NOMO-1 treated with dmso at 0.1 percent for 144 hours (cell line): ENCODE results near the gene DIAPH3.

Experiments used
- DNase-seq: peaks from one replicate; lab custom pipeline; 2025; ENCODE audit not compliant: unreplicated experiment; lab: John Stamatoyannopoulos, UW

The DIAPH3 gene

DNA sequence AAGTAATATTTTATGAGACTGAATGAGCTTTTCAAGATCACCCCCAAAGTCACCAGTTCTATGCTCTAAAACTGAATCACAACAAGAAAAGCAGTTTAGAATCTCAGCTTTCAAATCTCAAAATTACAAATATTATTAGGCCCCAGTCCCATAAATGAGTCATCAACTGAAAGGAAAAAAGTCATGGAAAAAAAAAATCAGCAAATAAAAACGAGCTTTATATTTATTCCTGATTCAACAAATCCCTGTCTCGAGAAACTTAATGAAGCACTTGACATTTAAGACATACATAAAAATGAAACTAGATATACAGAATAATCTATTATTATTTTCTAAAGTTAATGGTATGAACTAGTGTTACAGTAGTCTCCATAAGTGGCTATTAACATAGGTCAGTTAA is 203.0 kb downstream of the DIAPH3 start:
- DNase-seq, result no peak

DNA sequence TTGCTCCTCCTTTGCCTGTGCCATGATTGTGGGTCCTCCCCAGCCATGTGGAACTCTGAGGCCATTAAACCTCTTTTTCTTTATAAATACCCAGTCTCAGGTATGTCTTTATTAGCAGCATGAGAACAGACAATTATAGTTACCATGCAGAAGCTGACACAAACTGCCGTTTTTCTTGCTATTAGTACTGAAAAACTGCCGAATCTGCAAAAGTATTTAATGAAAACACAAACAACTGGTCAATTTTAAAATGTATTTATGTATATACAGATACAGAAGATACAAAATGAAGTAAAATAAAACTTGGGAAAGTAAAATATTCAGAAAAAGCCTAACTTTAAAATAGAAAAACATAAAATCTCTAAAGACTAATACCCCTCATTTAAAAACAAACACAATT is 206.3 kb downstream of the DIAPH3 start:
- no peak for DNase-seq

DNA sequence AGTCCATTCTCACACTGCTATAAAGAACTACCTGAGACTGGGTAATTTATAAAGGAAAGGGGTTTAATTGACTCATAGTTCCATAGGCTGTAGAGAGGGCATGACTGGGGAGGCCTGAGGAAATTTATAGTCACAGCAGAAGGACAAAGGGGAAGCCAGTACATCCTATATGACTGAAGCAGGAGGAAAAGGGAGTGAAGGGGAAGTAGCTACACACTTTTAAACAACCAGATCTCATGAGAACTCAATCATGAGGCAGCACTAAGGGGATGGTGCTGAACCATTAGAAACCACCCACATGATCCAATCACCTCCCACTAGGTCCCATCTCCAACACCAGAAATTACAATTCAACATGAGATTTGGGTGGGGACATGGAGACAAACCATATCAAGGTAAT is 209.1 kb downstream of the DIAPH3 start:
- no peak for DNase-seq

DNA sequence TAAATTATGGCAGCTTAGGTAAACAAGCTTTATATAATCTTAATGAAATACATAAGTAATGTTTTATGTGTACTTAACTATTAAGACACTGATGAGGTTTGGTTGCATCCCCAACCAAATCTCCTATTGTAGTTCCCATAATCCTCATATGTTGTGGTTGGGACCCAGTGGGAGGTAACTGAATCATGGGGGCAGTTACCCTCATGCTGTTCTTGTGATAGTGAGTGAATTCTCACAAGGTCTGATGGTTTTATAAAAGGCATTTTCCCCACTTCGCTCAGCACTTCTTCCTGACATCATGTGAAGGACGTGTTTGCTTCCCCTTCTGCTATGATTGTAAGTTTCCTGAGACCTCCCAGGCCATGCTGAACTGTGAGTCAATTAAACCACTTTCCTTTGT is 212.7 kb downstream of the DIAPH3 start:
- DNase-seq, result no peak

DNA sequence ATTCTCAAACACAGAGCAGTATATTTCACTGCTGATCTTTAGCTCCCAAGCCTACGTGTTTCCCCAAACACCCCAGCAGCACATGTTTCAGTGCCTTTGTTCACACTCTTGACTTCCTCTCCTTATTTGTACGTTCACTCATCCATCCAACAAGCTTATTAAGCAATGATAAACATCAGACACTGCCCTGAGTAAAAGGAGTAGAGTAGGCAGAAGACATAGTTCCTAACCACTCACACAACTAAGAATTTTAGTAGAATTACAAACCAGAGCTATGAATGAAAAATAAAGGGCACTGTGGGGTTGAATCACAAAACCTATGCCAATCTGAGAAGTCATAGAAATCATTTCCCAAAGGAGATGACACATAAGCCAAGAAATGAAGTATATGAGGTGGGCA is 213.5 kb downstream of the DIAPH3 start:
- no peak for DNase-seq

DNA sequence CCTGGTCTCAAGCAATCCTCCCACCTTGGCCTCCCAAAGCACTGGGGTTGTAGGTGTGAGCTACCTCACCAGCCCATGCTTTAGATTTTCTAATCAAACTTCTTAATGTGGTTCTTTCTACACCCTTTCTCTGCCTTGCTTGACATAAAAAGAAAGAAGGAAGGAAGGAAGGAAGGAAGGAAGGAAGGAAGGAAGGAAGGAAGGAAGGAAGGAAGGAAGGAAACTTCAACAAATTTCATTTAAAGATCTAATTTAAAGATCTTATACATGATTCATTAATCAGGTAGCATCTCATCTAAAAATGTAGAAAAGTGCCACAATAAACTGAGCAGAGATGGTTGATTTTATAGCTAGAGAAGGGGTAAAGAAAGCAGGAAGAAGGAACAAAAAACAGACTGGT is 215.0 kb downstream of the DIAPH3 start:
- no peak for DNase-seq

DNA sequence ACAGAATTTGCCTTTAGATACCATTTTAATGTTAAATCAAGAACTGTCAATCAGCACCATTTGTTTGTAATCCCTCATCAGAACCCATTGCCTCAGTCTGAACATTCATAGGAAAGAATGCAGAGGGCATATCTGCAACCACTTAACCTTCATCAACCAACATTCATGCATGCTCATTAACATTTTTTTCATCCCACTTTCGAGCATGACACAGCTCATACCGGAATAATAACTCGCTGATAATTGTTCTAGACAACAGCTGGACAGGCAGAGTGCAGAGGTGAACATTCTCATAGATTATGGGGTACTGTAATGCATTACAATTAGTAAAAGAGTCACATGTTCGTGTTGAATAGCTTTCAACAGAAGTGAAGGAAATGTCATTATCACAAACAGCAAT is 216.8 kb downstream of the DIAPH3 start:
- DNase-seq, result no peak

DNA sequence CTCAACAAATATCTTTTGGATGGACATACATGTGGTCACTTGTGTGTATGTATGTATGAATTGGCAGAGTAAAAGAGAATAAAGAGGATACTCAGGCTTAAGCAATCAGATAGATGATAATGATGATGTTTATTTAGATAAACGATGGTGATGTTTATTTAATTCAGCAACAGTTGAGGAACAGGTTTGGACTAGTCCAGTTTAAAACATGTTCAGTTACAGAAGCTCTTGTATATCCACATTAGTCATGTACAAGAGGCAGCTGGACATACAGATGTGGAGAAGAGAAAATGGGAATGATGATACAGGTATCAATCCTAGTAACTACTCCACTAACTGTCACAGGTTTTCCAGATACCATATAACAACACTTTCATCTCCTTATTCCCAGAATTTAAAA is 232.1 kb downstream of the DIAPH3 start:
- no peak for DNase-seq

DNA sequence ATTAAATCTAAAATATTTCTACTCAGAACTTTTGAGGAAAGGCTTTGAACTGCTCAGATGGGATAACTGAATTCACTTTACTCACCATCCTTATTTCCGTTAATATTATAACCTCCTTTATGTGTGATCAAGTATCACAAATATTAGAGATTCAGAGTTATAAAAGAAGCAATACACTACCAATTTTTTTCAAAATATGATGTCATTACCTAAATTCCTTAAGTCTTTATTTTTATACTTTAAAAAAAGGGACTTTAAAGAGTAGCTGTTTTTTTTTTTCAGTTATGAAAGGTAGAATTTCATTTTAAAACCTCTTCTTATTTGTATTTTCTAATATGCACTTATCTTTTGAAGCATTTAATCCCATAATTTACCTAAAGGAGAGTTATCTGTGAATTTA is 239.5 kb downstream of the DIAPH3 start:
- DNase-seq, result no peak

DNA sequence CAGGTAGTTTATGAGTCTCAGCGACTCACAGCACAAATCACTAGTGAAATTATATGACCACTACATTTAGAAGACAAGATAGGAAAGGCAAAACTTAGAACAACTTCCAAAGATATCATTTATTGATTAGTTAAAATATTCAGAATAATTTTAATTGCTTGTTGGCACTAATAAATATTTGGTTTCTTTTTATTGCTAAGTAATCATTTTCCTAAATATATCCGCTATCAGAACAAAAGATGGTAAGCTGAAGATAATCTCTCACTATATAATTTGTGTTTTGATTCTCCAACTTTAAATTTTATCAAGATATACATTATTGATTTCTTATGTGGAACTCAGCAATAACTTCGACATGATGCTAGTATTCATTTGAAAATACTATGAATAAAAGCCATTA is 248.5 kb downstream of the DIAPH3 start:
- DNase-seq, result no peak

DNA sequence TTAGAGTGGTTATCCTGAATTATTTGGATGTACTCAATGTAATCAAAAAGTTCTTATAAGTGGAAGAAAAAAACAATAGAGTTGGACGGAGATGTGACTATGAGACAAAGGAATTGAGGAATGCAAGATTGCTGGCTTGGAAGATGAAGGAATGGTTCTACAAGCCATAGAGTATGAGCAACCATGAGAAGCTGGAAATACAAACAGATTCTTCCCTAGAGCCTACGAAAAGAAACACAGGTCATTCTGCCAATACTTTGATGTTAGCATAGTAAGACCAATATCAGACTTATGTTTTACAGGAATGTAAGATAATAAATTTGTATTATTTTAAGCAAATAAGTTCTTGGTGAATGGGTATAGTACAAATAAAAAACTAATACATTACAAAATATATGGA is 249.2 kb downstream of the DIAPH3 start:
- DNase-seq, result no peak

DNA sequence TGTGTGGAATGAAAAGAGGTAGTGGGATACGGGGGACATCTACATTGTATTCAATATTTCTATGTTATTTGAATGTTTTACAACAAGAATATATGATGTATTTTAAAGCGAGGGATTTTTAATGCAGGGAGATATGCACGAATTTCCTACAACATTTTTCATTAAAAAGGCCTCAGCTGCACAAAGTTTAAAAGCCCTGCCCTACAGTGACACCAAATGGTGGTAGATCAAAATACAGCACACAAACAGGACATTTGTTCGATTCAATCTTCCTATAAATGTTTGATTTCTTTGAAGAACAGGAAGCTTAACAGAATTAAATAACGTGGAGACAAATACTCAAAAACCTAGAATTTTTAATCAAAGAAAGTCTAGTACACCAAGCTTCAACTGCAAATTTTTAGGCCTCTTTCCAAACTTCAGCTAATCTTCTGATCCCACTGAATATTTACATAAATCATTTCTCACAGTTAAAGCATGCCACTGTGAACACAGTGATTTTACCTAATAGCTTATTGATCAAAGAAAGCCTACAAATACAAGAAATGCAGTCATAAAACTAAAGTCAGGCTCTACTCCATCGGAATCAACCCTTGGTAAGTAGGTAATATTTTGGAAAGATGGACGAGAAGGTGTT is 257.2 kb downstream of the DIAPH3 start:
- no peak for DNase-seq

DNA sequence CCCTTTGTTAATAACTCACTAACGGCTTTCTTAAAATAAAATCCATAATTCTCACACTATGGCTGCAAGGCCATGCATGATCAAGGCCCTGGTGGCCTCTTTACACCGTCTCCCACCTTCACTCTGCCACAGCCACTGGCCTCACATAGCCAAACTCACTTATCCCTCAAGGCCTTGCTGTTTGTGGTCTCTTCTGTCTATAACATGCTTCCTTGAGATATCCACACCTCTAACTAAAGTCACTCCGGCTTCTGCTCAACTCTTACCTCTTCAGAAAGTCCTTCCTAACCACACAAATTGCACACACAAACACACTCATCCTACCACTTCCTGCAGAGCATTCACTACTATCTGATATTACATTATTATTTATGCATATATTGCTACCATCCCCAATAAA is 262.5 kb downstream of the DIAPH3 start:
- no peak for DNase-seq

DNA sequence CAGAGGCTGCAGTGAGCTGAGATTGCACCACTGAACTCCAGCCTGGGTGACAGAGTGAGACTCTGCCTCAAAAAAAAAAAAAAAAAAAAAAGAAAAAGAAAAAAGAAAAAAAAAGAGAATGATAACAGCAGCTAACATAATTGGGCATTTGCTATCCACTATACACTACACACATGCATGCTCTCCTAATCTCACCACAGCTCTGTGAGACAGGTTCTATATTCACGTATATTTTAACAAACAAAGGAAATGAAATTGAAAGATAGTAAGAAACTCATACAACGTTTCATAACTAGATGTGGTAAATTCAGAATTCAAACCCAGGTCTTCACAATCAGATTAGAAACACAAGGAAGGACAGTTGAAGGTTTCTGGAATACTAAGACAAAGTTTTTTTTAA is 265.7 kb downstream of the DIAPH3 start:
- no peak for DNase-seq

DNA sequence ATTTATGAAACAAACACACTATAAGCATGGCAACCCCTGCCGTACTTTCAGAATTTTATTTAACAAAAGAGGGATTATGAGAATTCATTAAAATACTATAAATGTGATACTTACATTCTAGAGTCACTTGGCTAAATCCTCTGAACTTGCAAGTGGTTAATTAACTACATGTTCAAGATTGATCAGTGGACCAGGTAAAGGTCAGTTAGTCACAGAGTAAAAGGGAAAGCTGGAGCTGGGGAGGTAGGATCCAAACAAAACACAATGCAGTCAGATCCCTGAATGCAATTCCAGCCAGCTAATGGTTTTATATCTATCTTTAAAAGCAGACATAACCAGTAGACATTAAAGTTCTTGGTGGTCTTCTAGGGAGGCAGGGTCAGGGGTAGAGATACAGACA is 270.5 kb downstream of the DIAPH3 start:
- no peak for DNase-seq

DNA sequence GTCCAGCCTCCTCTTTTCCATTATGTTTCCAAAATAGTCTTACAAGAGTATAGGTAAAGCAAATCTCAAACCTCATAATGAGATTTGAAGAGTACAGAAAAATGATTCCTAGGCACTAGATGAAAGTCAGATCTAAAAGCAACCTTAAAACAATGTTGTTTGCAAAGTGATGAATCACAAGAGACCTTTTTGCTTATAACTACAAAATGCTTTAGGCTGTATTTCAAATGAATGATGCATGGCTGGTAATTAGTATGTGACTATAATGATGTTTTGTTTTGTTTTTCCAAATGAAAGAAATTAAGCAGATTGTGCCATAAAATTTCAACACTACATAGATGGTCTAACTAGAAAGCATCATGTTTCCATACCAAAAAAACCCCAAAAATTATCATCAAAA is 272.7 kb downstream of the DIAPH3 start:
- no peak for DNase-seq

DNA sequence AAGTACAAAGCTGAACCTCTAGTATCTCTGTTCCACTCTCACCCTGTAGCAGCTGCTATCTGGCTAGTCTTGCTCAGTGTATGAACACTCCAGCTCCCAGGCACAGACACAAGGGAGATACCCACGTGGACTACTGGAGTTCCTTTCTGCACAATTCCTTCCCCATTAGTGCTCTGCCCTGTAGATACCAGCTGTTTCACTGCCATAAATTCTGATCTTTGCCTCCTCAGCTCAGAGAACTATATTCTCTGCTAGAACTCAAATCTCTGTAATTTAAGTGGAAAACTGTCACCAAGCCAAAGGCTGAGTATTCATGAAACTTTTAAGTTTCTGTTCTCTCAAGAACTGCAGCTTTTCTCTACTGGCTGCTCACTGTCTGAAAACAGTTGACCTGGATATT is 273.7 kb downstream of the DIAPH3 start:
- DNase-seq, result no peak

DNA sequence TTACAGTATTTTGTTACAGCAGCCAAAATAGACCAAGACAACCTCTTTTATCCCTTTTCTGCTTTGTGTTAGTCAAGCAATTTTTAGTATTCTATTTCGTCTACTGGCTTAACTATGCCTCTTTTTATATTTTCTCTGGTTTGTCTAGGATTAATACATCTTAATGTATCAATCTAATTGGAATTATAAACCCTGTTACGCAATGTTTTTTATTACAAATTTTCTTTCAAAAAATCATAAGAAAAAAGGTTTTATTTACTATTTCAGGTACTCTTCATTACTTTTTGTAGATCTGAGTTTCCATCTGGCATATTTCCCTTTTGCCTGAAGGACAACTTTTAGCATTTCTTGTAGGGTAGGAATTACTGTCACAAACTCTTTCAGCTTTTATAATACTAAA is 275.3 kb downstream of the DIAPH3 start:
- DNase-seq, result no peak

DNA sequence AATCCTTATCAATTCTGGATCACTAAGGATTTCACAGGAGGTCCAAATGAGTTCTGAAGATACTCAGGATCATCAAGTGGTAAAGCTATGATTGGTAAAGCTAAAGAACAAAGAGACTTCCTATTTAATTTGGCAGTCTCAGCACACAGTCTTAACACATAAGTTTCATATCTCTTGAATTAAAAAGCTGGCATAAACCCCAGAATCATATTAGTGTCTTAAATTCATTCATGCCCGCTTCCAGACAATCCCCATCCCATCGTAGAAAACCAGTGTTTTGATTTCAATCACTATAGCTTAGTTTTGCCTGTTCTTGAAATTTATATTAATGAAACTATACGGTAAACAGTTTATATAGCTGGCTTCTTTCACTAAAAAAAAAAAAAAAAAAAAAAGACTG is 278.7 kb downstream of the DIAPH3 start:
- DNase-seq, result no peak

DNA sequence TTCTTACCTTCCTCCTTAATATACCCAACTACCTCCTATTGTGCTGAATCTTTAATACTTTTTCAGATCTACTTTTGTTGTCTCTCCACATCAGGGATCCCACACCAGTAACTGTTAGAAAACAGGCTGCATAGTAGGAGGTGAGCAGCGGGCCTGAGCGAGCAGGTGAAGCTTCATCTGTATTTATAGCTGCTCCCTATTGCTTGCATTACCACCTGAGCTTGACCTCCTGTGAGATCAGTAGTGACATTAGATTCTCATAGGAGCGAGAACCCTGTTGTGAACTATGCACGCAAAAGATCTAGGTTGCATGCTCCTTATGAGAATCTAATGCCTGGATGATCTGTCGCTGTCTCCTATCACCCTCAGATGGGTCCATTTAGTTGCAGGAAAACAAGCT is 279.8 kb downstream of the DIAPH3 start:
- DNase-seq, result no peak

DNA sequence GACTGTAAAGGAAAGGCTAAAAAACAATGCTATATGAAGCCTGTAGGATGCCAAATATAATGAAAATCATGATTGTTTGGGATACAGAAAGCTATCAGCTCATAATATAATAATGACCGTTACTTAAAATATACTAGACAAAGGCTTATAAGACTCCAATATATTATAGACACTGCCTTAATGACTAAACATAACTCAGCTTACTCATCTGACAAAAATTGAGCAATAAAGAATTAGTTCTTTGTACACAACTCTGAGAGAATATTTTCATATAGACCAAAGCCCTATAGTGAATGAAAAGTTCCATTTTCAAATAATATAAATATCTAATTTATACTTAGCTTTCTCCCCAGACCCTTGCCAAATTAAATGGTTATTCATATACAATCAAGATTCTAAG is 283.3 kb downstream of the DIAPH3 start:
- no peak for DNase-seq

DNA sequence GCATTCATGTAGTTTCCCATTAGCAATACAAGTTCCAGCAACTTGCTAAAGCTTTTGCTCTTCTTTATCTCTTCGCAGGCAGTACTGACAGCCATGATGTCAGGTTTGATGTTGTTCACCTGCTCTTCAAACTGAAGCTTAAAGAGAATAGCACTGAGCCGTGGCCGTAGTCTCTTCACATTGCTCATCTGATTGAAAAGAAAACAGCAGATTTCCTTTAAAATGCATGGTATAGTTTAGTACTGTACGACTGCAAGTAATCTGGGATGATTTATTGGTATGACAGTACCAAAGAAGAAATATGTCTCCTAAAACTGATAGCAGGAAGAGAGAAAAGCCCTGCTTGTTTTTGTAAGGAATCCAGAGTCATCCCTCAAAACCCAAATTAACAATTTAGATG is 284.4 kb downstream of the DIAPH3 start:
- DNase-seq, result no peak

DNA sequence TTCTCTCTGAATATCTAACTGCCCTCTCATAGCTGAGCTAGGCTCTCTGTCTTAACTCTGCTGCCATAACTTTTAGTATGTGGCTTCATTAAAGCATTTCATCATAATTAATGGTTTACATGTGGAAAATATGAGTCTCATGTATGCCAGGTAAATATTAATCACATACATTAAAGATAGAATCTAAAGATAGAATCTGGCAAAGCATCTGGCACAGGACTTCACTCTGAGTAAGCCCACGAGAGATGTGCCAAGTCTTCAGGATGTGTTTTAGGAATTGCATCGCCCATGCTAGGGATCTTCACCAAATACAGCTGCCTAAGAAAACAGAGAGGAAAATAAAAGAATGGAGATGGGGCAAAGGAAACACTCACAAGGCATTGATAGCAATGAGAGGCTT is 285.8 kb downstream of the DIAPH3 start:
- no peak for DNase-seq

DNA sequence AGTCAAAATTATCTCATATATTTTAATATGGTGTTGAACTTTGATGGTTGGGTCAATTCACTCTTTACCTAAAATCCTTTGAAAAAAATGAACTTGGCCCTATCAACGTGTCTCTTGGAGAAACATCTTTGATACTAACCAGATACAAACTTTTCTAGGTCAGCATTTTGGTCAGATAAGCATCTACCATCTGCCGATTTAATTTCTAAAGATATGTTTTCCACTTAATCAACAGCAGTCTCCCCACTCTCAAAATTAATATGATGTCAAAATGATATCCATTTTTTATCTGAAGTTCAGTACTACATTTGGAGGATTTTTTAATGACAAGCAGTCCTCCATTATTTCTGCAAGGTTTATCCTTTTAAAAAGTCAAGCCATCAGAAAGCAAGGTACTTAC is 288.8 kb downstream of the DIAPH3 start:
- DNase-seq, result no peak
